ENCODE results near the gene ASIC4. TPM values are rescaled to one million over a fixed set of nuclear protein-coding genes. Genes with fewer than 3 reads are reported as not detected.

The ASIC4 gene
- polyA plus RNA-seq, 4 donors: 0.04 to 0.10 TPM; not detected in 2

- Histone ChIP-seq H3K4me3 (ENCODE audit: low read depth in 1 of 3, low read length in 3 of 3) (no peak overlapping the region), H3K4me1 (ENCODE audit: control insufficient read depth in 3 of 3, insufficient read depth in 2 of 3, low read depth in 1 of 3, low read length in 2 of 3) (peaks cover 0 to 3% (median 0%) of the 10 kb centered on the region in 3 donors), H3K36me3 (ENCODE audit: control insufficient read depth in 3 of 3, insufficient read depth in 2 of 3, low read depth in 1 of 3, low read length in 3 of 3) (peaks cover 0 to 54% (median 0%) of the 10 kb centered on the region in 3 donors), H3K9me3 (ENCODE audit: control insufficient read depth in 2 of 2, insufficient read depth in 1 of 2, low read depth in 1 of 2, low read length in 1 of 2) (no peaks in the 10 kb centered on the region), H3K27ac (ENCODE audit: low read depth in 1 of 3, low read length in 2 of 3) (no peak overlapping the region), H3K27me3 (ENCODE audit: control insufficient read depth in 3 of 3, insufficient read depth in 3 of 3, low read length in 3 of 3) (peaks cover 0 to 10% (median 0%) of the 10 kb centered on the region in 3 donors)
- FAIRE-seq (no peak), DNase-seq (no peak)
- 93 to 95% (median 93%) methylated on average over 23 to 25 of the region's 25 CpGs for WGBS, 3 donors
Observed at GRCh38 chr2:219557791-219558785, 43.8 kb downstream of the ASIC4 start.

GRCh38 chr2:219559156-219559915 is 45.1 kb downstream of the ASIC4 start:
- no peak for DNase-seq
- no peak for FAIRE-seq

GRCh38 chr2:219560037-219560892 is 46.0 kb downstream of the ASIC4 start:
- Histone ChIP-seq H3K4me1 (ENCODE audit: control insufficient read depth in 3 of 3, insufficient read depth in 2 of 3, low read depth in 1 of 3, low read length in 2 of 3) (no peaks in the 10 kb centered on the region), H3K27ac (ENCODE audit: low read depth in 1 of 3, low read length in 2 of 3) (no peak overlapping the region), H3K36me3 (ENCODE audit: control insufficient read depth in 3 of 3, insufficient read depth in 2 of 3, low read depth in 1 of 3, low read length in 3 of 3) (peaks cover 0 to 73% (median 0%) of the 10 kb centered on the region in 3 donors), H3K4me3 (ENCODE audit: low read depth in 1 of 3, low read length in 3 of 3) (no peak overlapping the region), H3K27me3 (ENCODE audit: control insufficient read depth in 3 of 3, insufficient read depth in 3 of 3, low read length in 3 of 3) (no peaks in the 10 kb centered on the region), H3K9me3 (ENCODE audit: control insufficient read depth in 2 of 2, insufficient read depth in 1 of 2, low read depth in 1 of 2, low read length in 1 of 2) (no peaks in the 10 kb centered on the region)
- DNase-seq (no peak), FAIRE-seq (no peak)
- 32 to 36% (median 34%) methylated on average over 8 of the region's 8 CpGs for WGBS, 3 donors

More at GRCh38 chr2:219559156-219559915, 45.1 kb downstream of the ASIC4 start:
- Histone ChIP-seq H3K9me3 (ENCODE audit: control insufficient read depth in 2 of 2, insufficient read depth in 1 of 2, low read depth in 1 of 2, low read length in 1 of 2) (no peaks in the 10 kb centered on the region), H3K4me3 (ENCODE audit: low read depth in 1 of 3, low read length in 3 of 3) (no peak overlapping the region), H3K27me3 (ENCODE audit: control insufficient read depth in 3 of 3, insufficient read depth in 3 of 3, low read length in 3 of 3) (peaks cover 0 to 3% (median 0%) of the 10 kb centered on the region in 3 donors), H3K4me1 (ENCODE audit: control insufficient read depth in 3 of 3, insufficient read depth in 2 of 3, low read depth in 1 of 3, low read length in 2 of 3) (no peaks in the 10 kb centered on the region), H3K36me3 (ENCODE audit: control insufficient read depth in 3 of 3, insufficient read depth in 2 of 3, low read depth in 1 of 3, low read length in 3 of 3) (peaks cover 0 to 65% (median 0%) of the 10 kb centered on the region in 3 donors), H3K27ac (ENCODE audit: low read depth in 1 of 3, low read length in 2 of 3) (no peak overlapping the region)
- 90 to 93% (median 92%) methylated on average over 20 of the region's 20 CpGs for WGBS, 3 donors

GRCh38 chr2:219560893-219561178 is 46.6 kb downstream of the ASIC4 start:
- no peaks in the 10 kb centered on the region for H3K9me3 ChIP-seq (ENCODE audit: control insufficient read depth in 2 of 2, insufficient read depth in 1 of 2, low read depth in 1 of 2, low read length in 1 of 2)
- H3K27ac ChIP-seq (ENCODE audit: low read depth in 1 of 3, low read length in 2 of 3): no peak overlapping the region
- FAIRE-seq: no peak
- H3K27me3 ChIP-seq (ENCODE audit: control insufficient read depth in 3 of 3, insufficient read depth in 3 of 3, low read length in 3 of 3): no peaks in the 10 kb centered on the region
- peaks cover 0 to 72% (median 0%) of the 10 kb centered on the region in 3 donors for H3K36me3 ChIP-seq (ENCODE audit: control insufficient read depth in 3 of 3, insufficient read depth in 2 of 3, low read depth in 1 of 3, low read length in 3 of 3)
- H3K4me1 ChIP-seq (ENCODE audit: control insufficient read depth in 3 of 3, insufficient read depth in 2 of 3, low read depth in 1 of 3, low read length in 2 of 3): no peaks in the 10 kb centered on the region
- no peak for DNase-seq
- no peak overlapping the region for H3K4me3 ChIP-seq (ENCODE audit: low read depth in 1 of 3, low read length in 3 of 3)
- 76 to 95% (median 78%) methylated on average over 3 of the region's 3 CpGs for WGBS, 3 donors

- DNase-seq (no peak), FAIRE-seq (no peak)
- Histone ChIP-seq H3K27me3 (ENCODE audit: control insufficient read depth in 3 of 3, insufficient read depth in 3 of 3, low read length in 3 of 3) (no peaks in the 10 kb centered on the region), H3K4me1 (ENCODE audit: control insufficient read depth in 3 of 3, insufficient read depth in 2 of 3, low read depth in 1 of 3, low read length in 2 of 3) (no peaks in the 10 kb centered on the region), H3K4me3 (ENCODE audit: low read depth in 1 of 3, low read length in 3 of 3) (no peak overlapping the region), H3K36me3 (ENCODE audit: control insufficient read depth in 3 of 3, insufficient read depth in 2 of 3, low read depth in 1 of 3, low read length in 3 of 3) (peaks cover 0 to 70% (median 0%) of the 10 kb centered on the region in 3 donors), H3K9me3 (ENCODE audit: control insufficient read depth in 2 of 2, insufficient read depth in 1 of 2, low read depth in 1 of 2, low read length in 1 of 2) (no peaks in the 10 kb centered on the region), H3K27ac (ENCODE audit: low read depth in 1 of 3, low read length in 2 of 3) (no peak overlapping the region)
- 79 to 91% (median 85%) methylated on average over 24 of the region's 24 CpGs for WGBS, 3 donors
Observed at GRCh38 chr2:219561179-219562048, 47.1 kb downstream of the ASIC4 start.

GRCh38 chr2:219562049-219563020 is 48.1 kb downstream of the ASIC4 start:
- FAIRE-seq (no peak), DNase-seq (no peak)
- Histone ChIP-seq H3K36me3 (ENCODE audit: control insufficient read depth in 3 of 3, insufficient read depth in 2 of 3, low read depth in 1 of 3, low read length in 3 of 3) (peaks cover 0 to 69% (median 0%) of the 10 kb centered on the region in 3 donors), H3K27me3 (ENCODE audit: control insufficient read depth in 3 of 3, insufficient read depth in 3 of 3, low read length in 3 of 3) (no peaks in the 10 kb centered on the region), H3K9me3 (ENCODE audit: control insufficient read depth in 2 of 2, insufficient read depth in 1 of 2, low read depth in 1 of 2, low read length in 1 of 2) (no peaks in the 10 kb centered on the region), H3K27ac (ENCODE audit: low read depth in 1 of 3, low read length in 2 of 3) (no peak overlapping the region), H3K4me3 (ENCODE audit: low read depth in 1 of 3, low read length in 3 of 3) (no peak overlapping the region), H3K4me1 (ENCODE audit: control insufficient read depth in 3 of 3, insufficient read depth in 2 of 3, low read depth in 1 of 3, low read length in 2 of 3) (no peaks in the 10 kb centered on the region)
- 79 to 83% (median 83%) methylated on average over 32 to 35 of the region's 35 CpGs for WGBS, 3 donors
